ENCODE data around the gene EXD3. TPM values are rescaled to one million over a fixed set of nuclear protein-coding genes. Genes with fewer than 3 reads are reported as not detected.
"Not testable (repeated sequence)": the region's sequence is repeated elsewhere in the genome, so short reads cannot be mapped to it uniquely, and the experiment has no call there.

Gene EXD3
- total RNA-seq, 1 experiment from 2014 or later: 0.24 TPM

GRCh38 chr9:137339908-137340462 lies 83.0 kb downstream of the EXD3 start:
- DNase-seq (ENCODE audit: low read depth): peak; percentile 28

GRCh38 chr9:137339045-137339907 lies 83.7 kb downstream of the EXD3 start:
- no peak for DNase-seq (ENCODE audit: low read depth)

DNA sequence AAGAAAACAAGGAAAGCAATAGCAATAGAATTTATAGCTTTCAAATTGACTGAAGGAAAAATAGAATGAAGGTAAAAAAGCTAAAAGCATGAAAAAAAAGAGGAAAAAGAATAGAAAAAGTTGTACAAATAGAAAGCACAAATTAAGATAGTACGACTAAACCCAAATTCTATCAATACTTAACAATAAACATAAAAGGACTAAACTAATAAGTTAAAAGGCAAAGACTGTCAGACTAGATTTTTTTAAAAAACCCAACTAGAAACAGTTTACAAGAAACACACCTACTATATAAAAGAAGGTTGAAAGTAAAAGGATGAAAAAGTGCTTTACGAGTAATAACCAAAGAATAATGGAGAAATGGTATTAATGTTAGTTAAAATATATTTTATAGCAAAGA lies 86.2 kb downstream of the EXD3 start:
- no peak for DNase-seq (ENCODE audit: low read depth)

GRCh38 chr9:137333016-137333671 lies 89.8 kb downstream of the EXD3 start:
- DNase-seq (ENCODE audit: low read depth): no peak

GRCh38 chr9:137331929-137332328 lies 91.0 kb downstream of the EXD3 start:
- no peak for DNase-seq (ENCODE audit: low read depth)

DNA sequence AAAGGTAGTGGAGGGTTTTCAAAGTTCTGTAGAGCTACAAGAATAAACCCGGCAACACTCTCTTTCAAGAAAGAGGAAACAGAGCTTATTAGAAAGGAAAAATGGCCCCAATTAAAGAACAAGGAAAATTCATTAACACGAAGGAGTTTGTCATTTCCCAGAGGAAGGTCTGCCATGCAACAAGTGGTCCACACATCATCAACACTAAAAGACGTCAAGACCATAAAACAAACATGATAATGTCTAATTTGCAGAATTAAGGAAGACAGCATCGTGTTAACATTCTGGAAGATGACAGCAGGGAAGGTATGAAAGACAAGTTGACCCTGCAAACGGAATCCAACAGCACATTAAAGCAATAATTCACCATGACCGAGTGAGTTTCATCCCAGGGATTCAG lies 92.3 kb downstream of the EXD3 start:
- no peak for DNase-seq (ENCODE audit: low read depth)

GRCh38 chr9:137329590-137329989 lies 93.4 kb downstream of the EXD3 start:
- not testable (repeated sequence) for DNase-seq (ENCODE audit: low read depth)

GRCh38 chr9:137327641-137328550 lies 95.1 kb downstream of the EXD3 start:
- not testable (repeated sequence) for DNase-seq (ENCODE audit: low read depth)

DNA sequence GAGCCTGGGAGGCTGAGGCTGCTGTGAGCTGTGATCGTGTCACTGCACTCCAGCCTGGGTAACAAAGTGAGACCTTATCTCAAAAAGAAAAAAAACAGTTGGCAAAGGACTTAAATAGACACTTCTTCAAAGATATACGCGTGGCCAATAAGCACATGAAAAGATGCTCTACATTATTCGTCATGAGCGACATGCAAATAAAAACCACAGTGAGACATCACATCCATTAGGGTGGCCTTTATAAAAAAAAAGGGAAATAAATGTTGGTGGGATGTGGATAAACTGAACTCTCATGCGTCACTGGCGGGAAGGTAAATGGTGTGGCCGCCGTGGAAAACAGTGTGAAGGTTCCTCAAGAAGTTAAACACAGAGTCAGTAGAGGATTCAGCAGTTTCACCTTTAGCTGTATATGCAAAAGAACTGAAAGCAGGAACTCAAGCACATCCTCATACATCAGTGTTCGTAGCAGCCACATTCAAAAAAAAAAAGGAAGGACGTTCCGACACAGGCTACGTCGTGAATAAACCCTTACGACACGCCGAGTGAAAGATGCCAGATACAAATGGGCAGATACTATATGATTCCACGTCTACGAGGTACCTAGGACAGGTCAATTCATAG lies 96.4 kb downstream of the EXD3 start:
- DNase-seq (ENCODE audit: low read depth): no peak

DNA sequence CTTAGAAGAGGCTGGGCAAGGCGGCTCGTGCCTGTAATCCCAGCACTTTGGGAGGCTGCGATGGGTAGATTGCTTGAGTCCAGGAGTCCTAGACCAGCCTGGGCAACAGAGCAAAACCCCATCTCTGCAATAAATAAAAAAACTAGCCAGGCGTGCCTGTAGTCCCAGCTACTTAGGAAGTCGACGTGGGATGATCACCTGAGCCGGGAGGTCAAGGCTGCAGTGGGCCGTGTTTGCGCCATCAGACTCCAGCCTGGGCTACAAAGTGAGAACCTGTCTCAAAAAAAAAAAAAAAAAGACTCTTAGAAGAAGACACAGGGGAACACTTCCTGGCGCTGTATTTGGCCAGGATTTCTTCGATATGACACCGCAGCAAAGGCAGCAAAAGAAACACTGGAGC lies 97.2 kb downstream of the EXD3 start:
- no peak for DNase-seq (ENCODE audit: low read depth)

- no peak for DNase-seq (ENCODE audit: low read depth)
These were observed 97.8 kb downstream of the EXD3 start for GRCh38 chr9:137325124-137325523.

DNA sequence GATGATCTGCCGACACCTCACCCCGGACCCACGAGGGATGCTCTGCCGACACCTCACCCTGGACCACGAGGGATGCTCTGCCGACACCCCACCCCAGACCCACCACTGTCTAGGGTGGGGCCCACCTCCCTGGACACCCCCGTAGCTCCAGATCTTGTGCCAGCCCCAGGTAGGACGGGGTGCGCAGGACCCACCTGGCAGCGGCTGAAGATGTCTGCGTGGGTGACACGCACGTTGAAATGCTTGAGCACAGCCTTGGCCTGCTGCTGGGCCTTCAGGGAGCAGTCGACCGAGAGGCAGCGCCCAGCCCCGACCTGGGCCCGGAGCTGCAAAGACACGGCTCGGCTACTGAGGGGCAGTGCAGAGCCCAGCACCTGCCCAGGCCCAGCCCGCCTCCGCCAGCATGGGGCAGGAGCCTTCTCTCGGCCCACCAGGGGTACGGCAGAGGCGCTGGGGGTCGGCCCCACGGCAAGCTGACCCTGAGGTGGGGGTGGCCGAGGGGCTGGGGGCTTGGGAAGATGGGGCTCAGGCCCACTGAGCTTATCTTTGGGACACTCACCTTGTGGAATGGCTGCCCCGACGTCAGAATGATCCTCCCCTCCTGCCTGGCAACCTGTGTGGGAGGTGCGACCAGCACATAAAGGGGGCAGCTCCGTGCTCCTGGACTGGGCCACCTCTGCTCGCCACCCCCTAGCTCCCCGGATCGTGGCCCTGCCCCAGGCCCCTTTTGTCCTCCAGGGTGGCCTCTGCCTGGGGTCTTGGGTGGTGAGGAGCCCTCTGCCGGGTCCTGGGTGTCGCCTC lies 99.2 kb downstream of the EXD3 start:
- DNase-seq (ENCODE audit: low read depth): no peak

GRCh38 chr9:137321726-137322361 lies 101.1 kb downstream of the EXD3 start:
- DNase-seq (ENCODE audit: low read depth): no peak

DNA sequence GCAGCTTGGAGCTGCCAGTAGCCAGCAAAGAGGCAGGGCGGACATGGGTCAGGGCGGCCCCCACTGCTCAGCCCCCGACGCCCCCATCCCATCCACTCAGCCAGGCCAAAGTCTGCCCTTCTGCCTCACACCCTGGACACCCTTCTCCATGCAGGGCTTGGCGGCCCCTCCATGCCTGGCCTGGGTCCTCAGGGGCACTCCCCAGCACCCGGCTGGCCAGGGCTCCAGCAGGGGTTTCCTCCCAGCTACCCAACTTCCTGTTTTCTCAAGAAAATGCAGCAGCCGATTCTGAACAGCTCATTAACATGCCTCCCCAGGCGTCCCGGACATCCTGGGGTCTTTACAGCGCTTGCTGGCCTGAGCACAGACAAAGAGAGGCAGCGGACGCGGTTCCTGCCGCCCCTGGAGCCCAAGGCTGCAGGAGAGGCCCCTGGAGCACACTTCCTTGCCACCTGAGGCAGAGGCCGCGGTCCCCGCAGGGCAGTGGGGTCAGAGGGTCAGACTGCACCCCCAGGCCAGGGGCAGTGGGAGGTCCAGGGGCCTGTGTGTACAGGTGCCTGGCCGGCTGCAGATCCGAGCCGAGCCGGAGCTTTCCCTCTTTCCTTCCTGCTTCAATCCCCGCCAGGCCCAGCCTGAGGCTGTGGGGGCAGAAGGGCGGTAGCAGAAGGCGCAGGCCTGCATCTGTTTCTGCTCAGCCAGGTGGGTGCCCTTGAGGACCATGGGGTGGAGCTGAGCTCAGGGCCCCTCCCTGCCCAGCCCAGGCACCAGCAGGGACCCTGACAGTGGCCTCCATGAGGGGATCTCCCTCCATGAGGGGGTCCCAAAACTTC lies 102.2 kb downstream of the EXD3 start:
- DNase-seq (ENCODE audit: low read depth): no peak

GRCh38 chr9:137319739-137320551 lies 103.0 kb downstream of the EXD3 start:
- no peak for DNase-seq (ENCODE audit: low read depth)

- peak; percentile 39 for DNase-seq (ENCODE audit: low read depth)
These were observed 103.8 kb downstream of the EXD3 start for GRCh38 chr9:137319011-137319738.

- DNase-seq (ENCODE audit: low read depth): no peak
These were observed 104.4 kb downstream of the EXD3 start for GRCh38 chr9:137318602-137319001.
